GM18951 (cell line): Measurements from ENCODE around the gene TBC1D12.
"Not testable (repeated sequence)": the region's sequence is repeated elsewhere in the genome, so short reads cannot be mapped to it uniquely, and the experiment has no call there.

Experiments
- POLR2A ChIP-seq: IDR thresholded peaks from 4 replicates; pipeline ENCODE4 v1.6.1; 2011; ENCODE audit warnings: mild to moderate bottlenecking; ENCODE audit not compliant: insufficient read length, insufficient read depth; ENCODE audit errors: extremely low read depth
- in situ Hi-C: fragments of 300-500 bp; cut with MboI; formaldehyde crosslinking; loops from one replicate; pipeline ENCODE4 v1.12.0; 2022; ENCODE audit warnings: low sequenced_read_pairs, mixed read lengths, inconsistent platforms; ENCODE audit not compliant: unreplicated experiment

TBC1D12 gene

DNA sequence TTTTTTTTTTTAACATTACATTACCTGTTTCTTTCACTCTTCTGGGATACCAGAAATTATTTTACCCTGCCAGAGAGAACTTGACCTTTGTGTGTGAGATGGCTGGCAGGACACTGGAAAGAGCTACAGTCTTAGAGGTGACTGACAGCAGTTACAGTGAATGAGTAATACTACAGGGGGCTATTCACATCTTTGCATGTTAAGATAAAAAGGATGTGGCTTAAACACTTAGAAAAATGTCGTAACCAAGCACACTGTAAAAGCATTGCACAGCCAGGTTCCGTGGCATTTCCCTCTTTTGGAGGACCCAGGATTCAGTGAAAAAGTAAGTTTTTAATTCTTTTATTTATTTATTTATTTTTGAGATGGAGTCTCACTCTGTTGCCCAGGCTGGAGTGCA lies 18.8 kb upstream of the TBC1D12 start:
- no peak for TF ChIP-seq POLR2A
- in situ Hi-C loops: no loop called here

DNA sequence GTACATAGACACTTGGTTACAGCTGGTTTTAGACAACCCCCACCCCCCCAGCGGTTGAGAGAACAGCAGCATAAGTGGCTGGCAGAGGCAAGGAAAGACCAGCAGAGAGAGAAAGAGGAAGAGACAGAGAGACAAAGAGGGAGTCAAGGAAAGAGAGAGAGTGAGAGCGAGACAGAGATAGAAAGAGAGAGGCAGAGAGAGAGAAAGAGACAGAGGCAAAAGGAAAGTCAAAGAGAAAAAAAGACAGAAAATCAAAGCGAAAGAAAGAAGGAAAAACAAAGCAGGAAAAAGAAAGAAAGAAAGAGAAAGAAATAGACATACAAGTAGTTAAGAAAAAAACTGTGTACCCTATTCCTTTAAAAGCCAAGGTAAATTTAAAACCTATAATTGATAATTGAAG lies 16.6 kb upstream of the TBC1D12 start:
- in situ Hi-C loops: not testable (repeated sequence)

DNA sequence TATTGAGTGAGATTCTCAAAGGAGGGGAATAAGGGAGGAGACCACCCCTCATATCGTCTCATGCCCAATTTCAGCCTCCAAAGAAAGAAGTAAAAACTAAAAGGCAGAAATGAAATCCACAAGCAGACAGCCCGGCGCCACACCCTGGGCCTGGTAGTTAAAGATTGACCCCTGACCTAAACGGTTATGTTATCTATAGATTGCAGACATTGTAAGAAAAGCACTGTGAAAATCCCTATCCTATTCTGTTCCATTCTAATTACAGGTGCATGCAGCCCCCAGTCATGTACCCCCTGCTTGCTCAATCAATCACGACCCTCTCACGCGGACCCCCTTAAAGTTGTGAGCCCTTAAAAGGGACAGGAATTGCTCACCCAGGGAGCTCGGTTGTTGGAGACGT lies 10.2 kb upstream of the TBC1D12 start:
- in situ Hi-C loops: not testable (repeated sequence)

DNA sequence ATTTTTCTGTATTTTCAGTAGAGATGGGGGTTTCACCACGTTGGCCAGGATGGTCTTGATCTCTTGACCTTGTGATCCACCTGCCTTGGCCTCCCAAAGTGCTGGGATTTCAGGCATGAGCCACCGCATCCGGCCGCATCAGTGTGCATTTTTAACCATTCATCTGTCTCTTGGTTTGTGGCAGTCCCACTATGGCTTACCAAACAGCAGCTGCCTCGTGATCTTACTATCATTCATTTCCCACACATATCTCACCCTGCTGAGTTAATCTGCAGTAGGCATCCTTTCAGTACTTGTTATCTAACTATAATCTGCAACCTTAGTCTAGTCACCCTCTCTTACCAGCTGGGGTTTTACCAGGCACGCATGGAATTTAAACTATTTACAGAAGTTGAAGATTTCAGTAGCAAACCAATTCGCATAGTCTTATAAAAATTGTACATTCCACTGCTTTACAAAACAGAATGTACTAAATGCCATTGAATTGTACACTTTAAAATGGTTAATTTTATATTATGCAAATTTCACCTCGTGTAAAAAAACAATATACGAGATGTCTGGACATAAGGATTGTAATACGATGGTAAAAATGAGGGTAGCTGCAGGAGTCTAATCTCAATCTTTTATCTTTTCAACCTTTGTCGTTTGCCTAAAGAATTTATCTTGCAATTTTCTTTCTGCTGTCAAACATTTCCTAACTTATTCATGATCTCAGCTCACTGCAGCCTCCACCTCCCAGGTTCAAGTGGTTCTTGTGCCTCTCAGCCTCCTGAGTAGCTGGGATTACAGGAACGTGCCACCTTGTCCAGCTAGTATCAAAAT lies 4.6 kb upstream of the TBC1D12 start:
- in situ Hi-C loops: no loop called here
- no peak for TF ChIP-seq POLR2A

DNA sequence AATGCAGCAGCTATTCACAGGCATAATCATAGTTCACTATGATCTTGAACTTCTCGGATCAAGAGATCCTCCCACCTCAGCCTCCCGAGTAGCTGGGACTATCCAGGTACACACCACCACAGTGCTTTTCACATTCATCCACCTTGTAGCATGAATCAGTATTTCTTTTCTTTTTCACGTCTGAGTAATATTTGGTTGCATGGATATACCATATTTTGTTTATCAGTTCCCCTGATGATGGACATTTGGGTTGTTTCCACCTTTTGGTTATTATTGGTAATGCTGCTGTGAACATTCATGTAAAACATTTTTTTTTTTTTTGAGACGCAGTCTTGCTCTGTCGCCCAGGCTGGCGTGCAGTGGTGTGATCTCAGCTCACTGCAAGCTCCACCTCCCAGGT lies 3.6 kb upstream of the TBC1D12 start:
- in situ Hi-C loops: no loop called here
- no peak for TF ChIP-seq POLR2A

DNA sequence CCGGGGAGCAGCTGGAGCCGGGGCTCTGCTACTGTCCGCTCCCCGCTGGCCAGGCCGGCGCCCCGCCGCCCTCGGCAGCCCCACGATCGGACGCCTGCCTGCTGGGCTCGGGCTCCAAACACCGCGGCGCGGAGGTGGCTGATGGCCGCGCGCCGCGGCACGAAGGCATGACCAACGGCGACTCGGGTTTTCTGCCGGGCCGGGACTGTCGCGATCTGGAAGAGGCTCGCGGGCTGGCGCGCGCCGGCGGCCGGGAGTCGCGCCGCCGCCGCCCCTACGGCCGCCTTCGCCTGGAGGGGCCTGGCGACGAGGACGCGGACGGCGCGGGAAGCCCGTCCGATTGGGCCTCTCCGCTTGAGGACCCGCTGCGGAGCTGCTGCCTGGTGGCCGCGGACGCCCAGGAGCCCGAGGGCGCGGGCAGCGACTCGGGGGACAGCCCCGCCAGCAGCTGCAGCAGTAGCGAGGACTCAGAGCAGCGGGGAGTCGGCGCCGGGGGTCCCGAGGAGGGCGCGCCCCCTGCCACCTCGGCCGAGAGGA lies 570 bp downstream of the TBC1D12 start:
- in situ Hi-C loops: no loop called here

DNA sequence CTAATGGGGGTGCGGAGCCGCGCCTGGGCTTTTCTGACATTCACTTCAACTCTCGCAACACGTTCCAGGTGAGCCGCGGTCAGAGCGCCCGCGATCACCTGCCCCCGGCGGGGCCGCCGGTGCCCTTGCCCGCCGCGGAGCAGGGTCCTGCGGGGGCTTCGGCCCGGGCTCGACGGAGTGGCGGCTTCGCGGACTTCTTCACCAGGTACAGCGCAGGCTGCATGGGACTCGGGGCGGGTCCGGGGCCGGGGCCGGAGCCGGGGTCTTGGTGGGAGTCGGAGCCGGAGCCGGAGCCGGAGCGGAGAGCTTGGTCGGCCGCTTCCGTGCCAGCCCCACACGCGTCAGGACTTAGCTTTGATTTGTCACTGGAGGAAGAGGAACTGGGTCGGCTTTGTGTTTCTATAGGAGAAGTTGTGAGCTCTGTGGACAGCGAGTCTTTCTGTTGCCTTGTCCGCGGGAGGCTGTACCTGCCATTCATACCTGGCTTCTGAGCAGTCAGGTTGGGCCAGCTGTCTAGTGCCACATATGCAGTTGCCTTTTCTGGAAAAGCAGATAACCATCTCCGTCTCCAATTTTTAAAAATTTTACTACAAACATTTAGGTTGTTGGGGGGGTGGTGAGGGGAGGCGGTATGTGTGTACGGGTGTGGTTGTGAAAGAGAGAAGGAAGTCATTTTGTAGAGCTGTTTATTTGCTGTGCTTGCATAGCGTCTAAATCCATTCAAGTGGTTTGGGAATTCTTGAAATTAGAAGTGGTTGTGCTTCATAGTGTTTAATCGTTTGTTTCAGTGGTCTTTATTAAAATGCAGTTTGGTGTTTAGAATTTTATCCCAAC lies 1.3 kb downstream of the TBC1D12 start:
- in situ Hi-C loops: no loop called here
- TF ChIP-seq POLR2A: peak; percentile 27

More for the DNA sequence above, 570 bp downstream of the TBC1D12 start:
- TF ChIP-seq POLR2A: no peak

DNA sequence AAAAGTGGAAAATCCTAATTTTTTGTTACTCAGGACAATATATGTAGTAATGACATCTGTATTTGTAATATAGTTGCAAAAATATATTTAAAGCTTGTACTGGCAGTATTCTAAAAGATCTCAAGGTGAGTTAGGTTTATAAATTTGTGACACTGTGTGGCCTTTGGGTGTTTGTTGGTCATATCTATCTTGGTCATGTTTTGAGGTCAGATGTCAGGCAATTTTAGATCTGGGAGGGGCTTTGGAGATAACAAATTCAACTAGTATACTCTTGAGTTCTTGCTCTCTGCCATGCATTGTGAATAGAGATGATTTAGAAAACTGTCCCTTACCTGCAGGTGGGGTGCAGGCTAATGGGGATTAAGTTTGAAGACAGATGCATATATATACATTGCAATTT lies 3.1 kb downstream of the TBC1D12 start:
- in situ Hi-C loops: no loop called here
- TF ChIP-seq POLR2A: no peak

DNA sequence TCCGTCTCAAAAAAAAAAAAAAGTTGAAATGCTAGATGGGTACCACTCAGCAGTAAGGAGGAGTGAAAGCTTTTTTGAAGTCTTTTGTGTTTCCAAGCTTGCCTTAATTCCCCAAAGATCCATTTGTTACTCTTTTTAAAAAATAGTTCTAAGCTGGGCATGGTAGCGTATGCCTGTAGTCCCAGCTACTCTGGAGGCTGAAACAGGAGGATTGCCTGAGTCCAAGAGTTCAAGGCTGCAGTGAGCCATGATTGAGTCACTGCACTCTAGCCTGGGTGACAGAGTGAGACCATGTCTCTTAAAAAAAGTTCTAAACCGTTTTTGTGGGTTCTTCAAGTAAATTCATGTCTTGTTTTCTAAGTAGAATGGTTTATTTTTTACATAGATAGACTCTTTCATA lies 5.3 kb downstream of the TBC1D12 start:
- no peak for TF ChIP-seq POLR2A
- in situ Hi-C loops: no loop called here

DNA sequence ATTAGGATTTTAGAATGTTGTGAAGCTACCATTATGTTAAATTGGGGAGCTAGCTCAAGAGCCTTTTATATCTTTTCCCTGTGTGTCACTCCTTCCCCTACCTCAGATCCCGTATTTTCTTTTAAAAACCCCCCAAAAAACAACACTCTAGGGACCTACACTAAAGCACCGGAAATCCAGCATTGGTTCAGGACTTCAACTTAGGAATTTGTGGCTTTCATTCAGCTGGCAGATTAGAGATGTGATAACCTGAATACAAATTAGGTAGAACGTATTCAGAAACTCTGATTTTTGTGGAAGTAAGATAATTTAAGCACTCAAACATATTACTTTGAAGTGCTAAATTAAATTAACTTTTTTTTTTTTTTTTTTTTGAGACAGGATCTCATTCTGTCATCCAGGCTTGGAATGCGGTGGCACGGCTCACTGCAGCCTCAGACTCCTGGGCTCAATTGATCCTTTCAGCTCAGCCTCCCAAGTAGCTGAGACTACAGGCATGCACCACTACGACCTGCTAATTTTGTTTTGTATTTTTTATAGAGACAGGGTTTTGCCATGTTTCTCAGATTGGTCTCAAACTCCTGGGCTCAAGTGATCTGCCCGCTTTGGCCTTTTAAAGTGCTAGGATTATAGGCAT lies 6.8 kb downstream of the TBC1D12 start:
- TF ChIP-seq POLR2A: no peak
- in situ Hi-C loops: no loop called here

DNA sequence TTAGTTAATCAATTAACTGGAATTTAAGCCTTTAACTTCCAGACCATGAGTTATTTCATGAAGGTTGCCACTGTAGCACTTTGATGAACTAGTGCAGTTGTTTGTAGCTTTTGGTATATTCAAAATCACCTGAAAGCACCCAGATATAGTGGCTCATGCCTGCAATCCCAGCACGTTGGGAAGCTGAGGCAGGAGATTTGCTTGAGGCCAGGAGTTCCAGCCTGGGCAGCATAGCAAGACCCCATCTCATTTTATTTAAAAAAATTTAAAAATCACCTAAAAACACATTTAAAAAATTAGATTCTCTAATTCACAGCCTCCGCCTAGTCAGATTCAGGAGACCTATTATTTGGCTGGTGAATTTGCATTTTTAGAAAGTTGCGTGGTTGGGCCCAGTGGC lies 9.0 kb downstream of the TBC1D12 start:
- in situ Hi-C loops: no loop called here
- TF ChIP-seq POLR2A: no peak

DNA sequence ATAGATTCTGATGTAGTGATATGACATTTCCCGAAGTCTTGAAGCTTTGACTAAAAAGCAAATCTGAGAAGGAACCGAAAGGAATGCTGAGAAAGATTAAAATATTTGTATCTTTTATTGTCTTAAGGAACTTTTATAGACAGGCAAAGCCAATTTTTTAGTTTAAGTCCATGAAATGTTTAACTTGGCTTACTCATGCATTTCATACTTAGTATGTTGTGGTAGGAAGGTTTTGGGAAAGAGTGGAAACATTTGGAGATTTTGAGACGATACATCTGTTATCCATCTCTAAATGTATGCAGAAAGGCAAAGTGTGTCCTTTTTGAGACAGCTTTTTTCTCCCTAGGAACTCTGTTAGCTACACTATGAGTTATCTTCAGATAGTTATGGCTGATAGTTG lies 10.1 kb downstream of the TBC1D12 start:
- in situ Hi-C loops: no loop called here

DNA sequence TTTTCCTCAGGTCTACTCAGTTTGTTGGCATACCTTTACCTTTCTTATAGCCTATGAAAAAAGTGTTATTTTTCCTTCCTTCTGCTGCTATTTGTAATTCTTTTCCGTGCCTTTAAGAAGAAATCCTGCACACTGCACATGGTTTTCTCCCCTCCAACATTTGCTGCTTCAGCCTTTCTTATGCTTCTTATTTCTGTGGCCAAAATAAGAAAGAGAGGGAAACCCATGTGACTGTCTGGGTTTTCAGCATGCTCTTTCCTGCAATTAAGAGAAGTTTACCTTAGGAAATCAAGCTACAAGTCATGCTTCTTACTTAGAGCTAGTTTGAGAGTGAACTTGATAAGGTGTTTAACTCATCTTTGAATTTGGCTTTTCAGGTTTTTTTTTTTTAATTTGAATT lies 11.0 kb downstream of the TBC1D12 start:
- no peak for TF ChIP-seq POLR2A
- in situ Hi-C loops: no loop called here

More for the DNA sequence above, 10.1 kb downstream of the TBC1D12 start:
- no peak for TF ChIP-seq POLR2A
